ENCODE results near the gene RFPL2. TPM values are rescaled to one million over a fixed set of nuclear protein-coding genes. Genes with fewer than 3 reads are reported as not detected.

RFPL2 gene
- total RNA-seq, 6 experiments from 2014 or later = 0.15 TPM; not detected in 5

DNA sequence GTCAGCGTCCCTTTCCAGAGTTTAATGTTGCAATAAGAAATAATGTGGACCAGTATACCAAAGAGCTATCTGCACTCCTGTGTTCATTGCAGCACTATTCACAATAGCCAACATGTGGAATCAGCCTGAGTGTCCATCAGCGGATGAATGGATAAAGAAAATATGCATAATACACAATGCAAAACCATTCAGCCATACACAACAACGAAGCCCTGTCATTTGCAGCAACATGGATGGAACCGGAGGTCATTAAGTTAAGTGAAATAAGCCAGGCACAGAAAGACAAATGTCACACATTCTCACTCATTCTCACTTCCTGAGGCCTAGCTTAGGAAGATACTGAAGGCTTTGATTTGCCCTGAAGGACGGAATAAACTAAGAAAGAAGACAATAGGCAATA is 28.2 kb upstream of the RFPL2 start:
- no peak overlapping the region for H3K4me3 ChIP-seq
- no peaks in the 10 kb centered on the region for H3K27me3 ChIP-seq
- no peak for TF ChIP-seq POLR2A (IDR thresholded peaks at IDR 0.05)
- TF ChIP-seq, protein P1, sequence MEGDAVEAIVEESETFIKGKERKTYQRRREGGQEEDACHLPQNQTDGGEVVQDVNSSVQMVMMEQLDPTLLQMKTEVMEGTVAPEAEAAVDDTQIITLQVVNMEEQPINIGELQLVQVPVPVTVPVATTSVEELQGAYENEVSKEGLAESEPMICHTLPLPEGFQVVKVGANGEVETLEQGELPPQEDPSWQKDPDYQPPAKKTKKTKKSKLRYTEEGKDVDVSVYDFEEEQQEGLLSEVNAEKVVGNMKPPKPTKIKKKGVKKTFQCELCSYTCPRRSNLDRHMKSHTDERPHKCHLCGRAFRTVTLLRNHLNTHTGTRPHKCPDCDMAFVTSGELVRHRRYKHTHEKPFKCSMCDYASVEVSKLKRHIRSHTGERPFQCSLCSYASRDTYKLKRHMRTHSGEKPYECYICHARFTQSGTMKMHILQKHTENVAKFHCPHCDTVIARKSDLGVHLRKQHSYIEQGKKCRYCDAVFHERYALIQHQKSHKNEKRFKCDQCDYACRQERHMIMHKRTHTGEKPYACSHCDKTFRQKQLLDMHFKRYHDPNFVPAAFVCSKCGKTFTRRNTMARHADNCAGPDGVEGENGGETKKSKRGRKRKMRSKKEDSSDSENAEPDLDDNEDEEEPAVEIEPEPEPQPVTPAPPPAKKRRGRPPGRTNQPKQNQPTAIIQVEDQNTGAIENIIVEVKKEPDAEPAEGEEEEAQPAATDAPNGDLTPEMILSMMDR (IDR thresholded peaks at IDR 0.05) = no peak
- no peak for ATAC-seq
- no peak for DNase-seq
- intact Hi-C loops (cut with DNase I) = no loop called here
- no peaks in the 10 kb centered on the region for H3K36me3 ChIP-seq
- WGBS (ENCODE audit: insufficient coverage, low coverage, low lambda C conversion rate, missing lambda C conversion rate) = 82% methylated on average over 4 of the region's 5 CpGs
- no peak overlapping the region for H3K27ac ChIP-seq
- H3K4me1 ChIP-seq = no peaks in the 10 kb centered on the region
- no peaks in the 10 kb centered on the region for H3K9me3 ChIP-seq

DNA sequence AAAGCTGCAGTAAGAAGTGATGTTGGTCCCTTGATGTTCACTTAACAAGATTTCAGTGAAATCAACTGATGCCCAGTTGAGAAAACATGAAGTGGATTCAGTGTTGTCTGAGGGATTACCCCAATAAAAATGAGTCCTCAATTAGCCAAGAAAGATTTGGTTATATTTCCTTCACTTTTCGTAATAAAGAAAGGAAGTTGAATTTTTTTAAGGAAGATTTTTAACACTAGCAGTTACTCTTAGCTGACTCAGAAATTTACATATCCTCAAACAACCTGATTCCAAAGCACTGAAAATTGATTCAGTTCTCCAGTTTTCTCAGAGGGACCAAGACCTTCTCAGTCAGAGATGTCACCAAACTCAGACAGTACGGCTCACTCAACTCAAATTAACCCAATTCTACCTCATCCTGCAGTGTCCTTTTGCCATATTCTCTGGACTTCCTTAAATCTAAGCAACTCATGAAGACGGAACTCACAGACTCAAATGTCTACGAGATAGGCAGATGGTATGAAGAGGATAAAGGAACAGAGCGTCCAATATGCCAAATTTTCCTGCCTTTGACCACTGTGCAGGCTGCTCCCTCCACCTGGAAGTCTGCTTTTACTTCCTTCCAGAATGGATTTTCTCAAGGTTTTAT is 27.4 kb upstream of the RFPL2 start:
- TF ChIP-seq, protein P1 (IDR thresholded peaks at IDR 0.05) = no peak
- no peak overlapping the region for H3K4me3 ChIP-seq
- ATAC-seq = no peak

DNA sequence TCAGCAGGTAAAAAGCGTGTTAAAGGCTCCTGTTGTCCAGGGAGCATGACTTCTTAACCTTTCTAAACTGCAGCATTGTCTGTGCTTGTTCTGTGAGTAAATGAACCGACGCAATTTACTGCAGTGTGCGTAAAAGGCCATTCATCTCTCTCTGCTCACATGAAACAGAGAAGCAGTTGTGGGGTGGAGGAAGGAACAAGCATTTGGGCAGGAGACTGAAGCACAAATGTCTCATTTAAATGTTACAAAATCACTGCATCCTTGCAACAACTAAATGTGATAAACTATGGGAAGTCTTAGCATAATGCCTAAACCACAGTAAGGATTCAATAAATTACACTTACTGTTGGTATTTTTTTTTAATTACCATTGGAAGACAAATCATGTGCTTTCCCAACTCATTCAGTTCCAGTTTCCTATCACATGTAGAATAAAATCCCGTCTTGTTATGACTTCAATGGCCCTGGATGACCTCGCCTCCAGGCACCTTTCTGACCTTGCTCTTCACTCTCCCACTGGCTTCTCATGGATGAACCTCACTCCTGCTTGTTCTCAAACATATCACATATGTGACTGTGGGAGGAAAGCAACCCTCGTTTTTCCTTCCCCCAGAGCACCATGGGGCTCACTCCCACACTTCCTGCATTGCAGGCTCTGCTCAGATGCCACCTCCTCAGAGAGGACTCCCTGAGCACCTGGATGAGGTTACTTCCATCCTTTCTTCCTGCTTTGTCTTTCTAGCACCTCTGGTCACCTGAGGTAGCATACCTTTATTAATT is 21.6 kb upstream of the RFPL2 start:
- Histone ChIP-seq H3K9me3 (no peaks in the 10 kb centered on the region), H3K27ac (no peak overlapping the region), H3K4me3 (no peak overlapping the region), H3K36me3 (no peaks in the 10 kb centered on the region), H3K27me3 (no peaks in the 10 kb centered on the region), H3K4me1 (no peaks in the 10 kb centered on the region)
- TF ChIP-seq, protein P1 (IDR thresholded peaks at IDR 0.05) = no peak
- no peak for TF ChIP-seq POLR2A (IDR thresholded peaks at IDR 0.05)
- intact Hi-C loops (cut with DNase I) = no loop called here
- ATAC-seq = no peak
- WGBS (ENCODE audit: insufficient coverage, low coverage, low lambda C conversion rate, missing lambda C conversion rate) = 74% methylated on average over 7 of the region's 7 CpGs
- no peak for DNase-seq

More for the DNA sequence above, 27.4 kb upstream of the RFPL2 start:
- Histone ChIP-seq H3K36me3 (no peaks in the 10 kb centered on the region), H3K9me3 (no peaks in the 10 kb centered on the region), H3K27ac (no peak overlapping the region), H3K4me1 (no peaks in the 10 kb centered on the region), H3K27me3 (no peaks in the 10 kb centered on the region)
- DNase-seq = no peak
- intact Hi-C loops (cut with DNase I) = no loop called here
- WGBS (ENCODE audit: insufficient coverage, low coverage, low lambda C conversion rate, missing lambda C conversion rate) = 53% methylated on average over 5 of the region's 5 CpGs

DNA sequence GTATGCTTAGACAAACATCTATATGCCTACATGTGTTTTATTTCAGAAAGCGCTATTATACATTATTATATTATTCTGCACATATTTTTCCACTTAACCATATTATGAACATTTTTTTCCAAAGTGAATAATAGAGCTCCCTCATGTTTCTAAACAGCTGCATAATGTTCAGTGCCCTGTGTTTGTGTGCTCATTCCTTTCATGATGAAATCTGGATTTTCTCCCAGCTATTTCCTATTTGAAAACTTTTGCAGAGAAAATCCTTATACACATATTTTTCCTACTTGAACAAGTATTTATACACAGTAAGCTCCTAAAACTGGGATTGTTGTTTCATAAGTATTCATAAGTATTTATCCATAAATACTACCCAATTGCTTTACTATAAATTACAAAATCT is 18.1 kb upstream of the RFPL2 start:
- Histone ChIP-seq H3K9me3 (no peaks in the 10 kb centered on the region), H3K4me3 (no peak overlapping the region), H3K27ac (no peak overlapping the region), H3K36me3 (no peaks in the 10 kb centered on the region), H3K27me3 (no peaks in the 10 kb centered on the region), H3K4me1 (no peaks in the 10 kb centered on the region)
- ATAC-seq (no peak), DNase-seq (no peak)
- intact Hi-C loops (cut with DNase I) = no loop called here
- no peak for TF ChIP-seq POLR2A (IDR thresholded peaks at IDR 0.05)
- TF ChIP-seq, protein P1 (IDR thresholded peaks at IDR 0.05) = no peak
- whole genome bisulfite sequencing (ENCODE audit: insufficient coverage, low coverage, low lambda C conversion rate, missing lambda C conversion rate) = 95% methylated on average over 1 of the region's 1 CpG
